ENCODE results near the gene ROR2.
A peak's percentile ranks its signal among the peaks of the same experiment; 100 is the strongest.

ROR2 gene

DNA sequence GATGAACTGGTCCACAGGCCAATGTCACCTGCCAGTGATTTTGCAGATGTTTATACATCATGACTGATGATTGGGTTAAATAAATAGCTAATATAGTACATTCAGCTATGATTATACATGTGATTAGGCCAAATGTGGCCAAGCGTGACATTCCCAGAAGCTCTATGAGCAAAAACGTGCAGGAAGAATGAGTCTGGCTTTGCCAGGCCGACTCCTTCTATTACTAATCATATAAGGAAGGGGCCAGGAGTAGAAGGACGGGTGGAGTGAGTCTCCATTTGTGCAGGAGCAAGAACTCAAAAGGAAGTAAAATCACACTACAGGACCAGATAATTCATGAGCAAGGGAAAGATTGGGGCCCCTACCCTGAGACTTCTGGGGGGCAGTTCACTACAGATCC is 178.2 kb downstream of the ROR2 start:
- TF ChIP-seq, protein P1, sequence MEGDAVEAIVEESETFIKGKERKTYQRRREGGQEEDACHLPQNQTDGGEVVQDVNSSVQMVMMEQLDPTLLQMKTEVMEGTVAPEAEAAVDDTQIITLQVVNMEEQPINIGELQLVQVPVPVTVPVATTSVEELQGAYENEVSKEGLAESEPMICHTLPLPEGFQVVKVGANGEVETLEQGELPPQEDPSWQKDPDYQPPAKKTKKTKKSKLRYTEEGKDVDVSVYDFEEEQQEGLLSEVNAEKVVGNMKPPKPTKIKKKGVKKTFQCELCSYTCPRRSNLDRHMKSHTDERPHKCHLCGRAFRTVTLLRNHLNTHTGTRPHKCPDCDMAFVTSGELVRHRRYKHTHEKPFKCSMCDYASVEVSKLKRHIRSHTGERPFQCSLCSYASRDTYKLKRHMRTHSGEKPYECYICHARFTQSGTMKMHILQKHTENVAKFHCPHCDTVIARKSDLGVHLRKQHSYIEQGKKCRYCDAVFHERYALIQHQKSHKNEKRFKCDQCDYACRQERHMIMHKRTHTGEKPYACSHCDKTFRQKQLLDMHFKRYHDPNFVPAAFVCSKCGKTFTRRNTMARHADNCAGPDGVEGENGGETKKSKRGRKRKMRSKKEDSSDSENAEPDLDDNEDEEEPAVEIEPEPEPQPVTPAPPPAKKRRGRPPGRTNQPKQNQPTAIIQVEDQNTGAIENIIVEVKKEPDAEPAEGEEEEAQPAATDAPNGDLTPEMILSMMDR (IDR thresholded peaks at IDR 0.05; ENCODE audit: low read length, missing control alignments) = no peak
- DNase-seq (ENCODE audit: low read depth) = no peak
- no peak overlapping the region for H3K4me3 ChIP-seq (replicated peaks; ENCODE audit: low read depth, low read length)

- DNase-seq (ENCODE audit: low read depth) = peak; percentile 92
- no peak overlapping the region for H3K4me3 ChIP-seq (replicated peaks; ENCODE audit: low read depth, low read length)
- TF ChIP-seq, protein P1 (IDR thresholded peaks at IDR 0.05; ENCODE audit: low read length, missing control alignments) = peak; percentile 64
Observed at GRCh38 chr9:91771027-91771426, 179.0 kb downstream of the ROR2 start.

DNA sequence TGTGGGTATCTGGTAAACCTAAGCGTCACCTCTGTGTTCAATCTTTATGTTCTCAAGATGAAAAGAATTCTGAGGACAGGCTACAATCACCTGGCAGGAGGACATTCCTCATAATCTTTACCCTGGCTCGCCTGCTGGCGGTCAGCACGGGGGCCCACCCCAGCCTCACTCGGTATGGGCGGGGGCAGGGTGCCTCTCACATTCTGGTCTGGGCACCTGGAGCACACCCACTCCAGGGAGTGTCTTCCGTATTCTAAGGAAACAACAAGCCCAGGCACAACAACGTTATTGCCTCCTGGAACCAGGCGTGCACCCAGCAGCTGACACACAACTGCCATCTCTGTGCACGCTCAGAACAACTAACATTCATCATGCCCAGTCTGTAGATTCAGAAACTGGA is 179.8 kb downstream of the ROR2 start:
- no peak for DNase-seq (ENCODE audit: low read depth)
- TF ChIP-seq, protein P1 (IDR thresholded peaks at IDR 0.05; ENCODE audit: low read length, missing control alignments) = no peak

DNA sequence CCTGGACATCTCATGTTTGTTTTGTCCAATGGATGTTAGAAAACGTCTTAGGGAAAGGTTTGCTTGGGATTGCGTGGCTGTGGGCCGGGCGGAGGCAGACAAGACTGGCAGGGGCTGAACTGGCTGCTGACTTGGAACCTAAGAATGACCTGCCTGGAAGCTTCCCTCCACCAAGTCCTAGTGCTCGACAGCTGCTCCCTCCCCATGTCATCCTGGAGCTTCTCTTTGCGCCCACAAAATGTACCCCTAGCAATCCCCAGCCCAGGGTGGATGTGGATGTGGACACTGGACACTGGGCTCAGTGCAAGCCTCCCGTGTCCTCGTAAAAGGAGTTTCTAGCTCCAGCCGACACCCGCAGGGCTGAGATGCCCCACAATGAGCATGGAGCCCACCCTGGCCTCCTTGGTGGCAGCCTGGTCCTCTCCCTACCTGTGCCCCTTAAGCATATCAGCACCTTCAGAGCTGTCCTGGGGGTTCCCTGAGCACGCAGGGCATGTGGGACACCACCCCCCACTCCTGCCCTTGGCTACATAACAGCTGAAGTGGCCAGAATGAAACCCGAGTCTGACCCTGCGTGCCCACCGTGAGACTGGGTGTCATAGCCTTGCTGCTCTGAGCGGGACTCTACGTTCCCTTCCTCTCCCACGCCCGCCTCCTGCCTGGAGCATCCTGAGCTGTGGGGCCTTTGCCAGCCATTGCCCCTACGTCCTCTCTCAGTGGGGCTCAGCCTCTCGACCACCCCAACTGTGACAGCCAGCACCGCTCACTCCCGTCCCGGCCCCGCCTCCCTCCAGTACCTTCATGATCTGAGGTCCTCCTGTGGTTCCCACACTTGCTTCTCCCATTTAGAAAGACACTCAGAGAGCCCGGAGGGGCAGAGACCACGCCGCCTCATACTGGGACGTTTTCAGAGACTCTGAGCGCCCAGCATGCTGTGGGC is 180.8 kb downstream of the ROR2 start:
- no peak for DNase-seq (ENCODE audit: low read depth)
- H3K4me3 ChIP-seq (replicated peaks; ENCODE audit: low read depth, low read length) = no peak overlapping the region
- TF ChIP-seq, protein P1 (IDR thresholded peaks at IDR 0.05; ENCODE audit: low read length, missing control alignments) = no peak

More for the DNA sequence above, 179.8 kb downstream of the ROR2 start:
- no peak overlapping the region for H3K4me3 ChIP-seq (replicated peaks; ENCODE audit: low read depth, low read length)

GRCh38 chr9:91768507-91768906 is 181.5 kb downstream of the ROR2 start:
- H3K4me3 ChIP-seq (replicated peaks; ENCODE audit: low read depth, low read length) = no peak overlapping the region
- no peak for DNase-seq (ENCODE audit: low read depth)
- TF ChIP-seq, protein P1 (IDR thresholded peaks at IDR 0.05; ENCODE audit: low read length, missing control alignments) = no peak

- TF ChIP-seq, protein P1 (IDR thresholded peaks at IDR 0.05; ENCODE audit: low read length, missing control alignments) = no peak
- H3K4me3 ChIP-seq (replicated peaks; ENCODE audit: low read depth, low read length) = no peak overlapping the region
- no peak for DNase-seq (ENCODE audit: low read depth)
Observed at GRCh38 chr9:91766315-91767069, 183.5 kb downstream of the ROR2 start.

All from fibroblast of pulmonary artery (primary cell).